H1 (cell line): ENCODE measurements around the gene KCNK4. TPM values are rescaled to one million over a fixed set of nuclear protein-coding genes. Genes with fewer than 3 reads are reported as not detected.

Experiments used
- KDM1A ChIP-seq: fragments of 200-600, 300-600 bp; sonication (generic); IDR thresholded peaks from 2 replicates; pipeline ENCODE4 v1.7.1; 2016; ENCODE audit warnings: mild to moderate bottlenecking, low read length, borderline replicate concordance
- KDM4A ChIP-seq: IDR thresholded peaks from one replicate; pipeline ENCODE4 v1.7.1; 2012; ENCODE audit warnings: low read depth, mild to moderate bottlenecking, moderate library complexity, low read length, inconsistent platforms; ENCODE audit not compliant: severe bottlenecking
- RAD21 ChIP-seq, 2 experiments: IDR thresholded peaks in 1 of 2; conservative IDR thresholded peaks in 1 of 2; 2 replicates each; pipeline ENCODE4 v1.6.1; 2011; ENCODE audit warnings: low read depth in 2 of 2, low read length in 2 of 2, improper control_type of control experiment in 1 of 2, inconsistent platforms in 1 of 2, mild to moderate bottlenecking in 1 of 2, moderate library complexity in 1 of 2
- RXRA ChIP-seq: IDR thresholded peaks from 2 replicates; pipeline ENCODE4 v1.6.1; 2011; ENCODE audit warnings: low read depth, mild to moderate bottlenecking, low read length, moderate library complexity; ENCODE audit not compliant: insufficient read depth
- SIX5 ChIP-seq: IDR thresholded peaks from 2 replicates; pipeline ENCODE4 v1.6.1; 2011; ENCODE audit warnings: mild to moderate bottlenecking, low read depth, low read length
- polyA plus RNA-seq, 7 experiments: library from polyadenylated mRNA; depleted of rRNA in 3 of 7; stranded (reverse) in 5 of 7; unstranded in 2 of 7; fragments of >200 nt in 5 of 7; fragments of 200-250 nt in 2 of 7; gene quantifications; 1 replicate in 5 of 7; 2 replicates in 1 of 7; 4 replicates in 1 of 7; pipeline versions ENCODE4 v1.2.1 to v1.2.3, GENCODE V29; 2011 to 2013; ENCODE audit warnings: missing spikeins in 2 of 7, mixed read lengths in 2 of 7
- total RNA-seq: library from RNA; stranded (reverse); fragmentation: NEBNext Ultra II Directional; extraction: Animal tissue kit (Norgen Biotek cat#: 25700); gene quantifications from 2 replicates; pipeline ENCODE4 v1.2.1, GENCODE V29; 2021
- TF ChIP-seq, protein P1 (sequence below): fragments of 300-600 bp; sonication (generic); IDR thresholded peaks from 2 replicates; pipeline ENCODE4 v1.7.1; 2012; ENCODE audit warnings: low read length, moderate library complexity, mild to moderate bottlenecking, inconsistent platforms; ENCODE audit not compliant: insufficient replicate concordance
- TF ChIP-seq, protein P2 (sequence below): IDR thresholded peaks from 2 replicates; pipeline ENCODE4 v1.6.1; 2012; ENCODE audit warnings: inconsistent platforms

KCNK4 gene
- total and polyA plus RNA-seq, 2 of the 8 experiments (the other 6 are each of a cell fraction or from before 2014, with no cell fraction given), result 0.19 TPM; not detected in 1

DNA sequence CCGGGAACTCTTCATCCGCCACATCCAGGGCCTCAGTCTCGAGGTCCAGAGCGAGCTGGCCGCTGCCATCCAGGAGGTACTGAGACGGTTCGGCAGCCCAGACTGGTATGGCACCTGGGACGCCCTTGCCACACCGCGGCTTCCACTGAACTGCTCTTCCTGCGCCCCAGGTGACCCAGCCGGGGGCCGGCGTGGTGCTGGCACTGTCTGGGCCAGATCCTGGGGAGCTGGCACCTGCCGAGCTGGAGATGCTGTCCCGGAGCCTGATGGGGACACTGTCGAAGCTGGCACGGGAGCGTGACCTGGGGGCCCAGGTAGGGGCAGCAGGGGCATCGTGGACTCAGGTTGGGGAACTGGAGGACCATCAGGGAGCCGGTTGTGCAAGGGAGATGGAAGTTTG, 50.3 kb downstream of the KCNK4 start (continued):
- TF ChIP-seq, protein P1, sequence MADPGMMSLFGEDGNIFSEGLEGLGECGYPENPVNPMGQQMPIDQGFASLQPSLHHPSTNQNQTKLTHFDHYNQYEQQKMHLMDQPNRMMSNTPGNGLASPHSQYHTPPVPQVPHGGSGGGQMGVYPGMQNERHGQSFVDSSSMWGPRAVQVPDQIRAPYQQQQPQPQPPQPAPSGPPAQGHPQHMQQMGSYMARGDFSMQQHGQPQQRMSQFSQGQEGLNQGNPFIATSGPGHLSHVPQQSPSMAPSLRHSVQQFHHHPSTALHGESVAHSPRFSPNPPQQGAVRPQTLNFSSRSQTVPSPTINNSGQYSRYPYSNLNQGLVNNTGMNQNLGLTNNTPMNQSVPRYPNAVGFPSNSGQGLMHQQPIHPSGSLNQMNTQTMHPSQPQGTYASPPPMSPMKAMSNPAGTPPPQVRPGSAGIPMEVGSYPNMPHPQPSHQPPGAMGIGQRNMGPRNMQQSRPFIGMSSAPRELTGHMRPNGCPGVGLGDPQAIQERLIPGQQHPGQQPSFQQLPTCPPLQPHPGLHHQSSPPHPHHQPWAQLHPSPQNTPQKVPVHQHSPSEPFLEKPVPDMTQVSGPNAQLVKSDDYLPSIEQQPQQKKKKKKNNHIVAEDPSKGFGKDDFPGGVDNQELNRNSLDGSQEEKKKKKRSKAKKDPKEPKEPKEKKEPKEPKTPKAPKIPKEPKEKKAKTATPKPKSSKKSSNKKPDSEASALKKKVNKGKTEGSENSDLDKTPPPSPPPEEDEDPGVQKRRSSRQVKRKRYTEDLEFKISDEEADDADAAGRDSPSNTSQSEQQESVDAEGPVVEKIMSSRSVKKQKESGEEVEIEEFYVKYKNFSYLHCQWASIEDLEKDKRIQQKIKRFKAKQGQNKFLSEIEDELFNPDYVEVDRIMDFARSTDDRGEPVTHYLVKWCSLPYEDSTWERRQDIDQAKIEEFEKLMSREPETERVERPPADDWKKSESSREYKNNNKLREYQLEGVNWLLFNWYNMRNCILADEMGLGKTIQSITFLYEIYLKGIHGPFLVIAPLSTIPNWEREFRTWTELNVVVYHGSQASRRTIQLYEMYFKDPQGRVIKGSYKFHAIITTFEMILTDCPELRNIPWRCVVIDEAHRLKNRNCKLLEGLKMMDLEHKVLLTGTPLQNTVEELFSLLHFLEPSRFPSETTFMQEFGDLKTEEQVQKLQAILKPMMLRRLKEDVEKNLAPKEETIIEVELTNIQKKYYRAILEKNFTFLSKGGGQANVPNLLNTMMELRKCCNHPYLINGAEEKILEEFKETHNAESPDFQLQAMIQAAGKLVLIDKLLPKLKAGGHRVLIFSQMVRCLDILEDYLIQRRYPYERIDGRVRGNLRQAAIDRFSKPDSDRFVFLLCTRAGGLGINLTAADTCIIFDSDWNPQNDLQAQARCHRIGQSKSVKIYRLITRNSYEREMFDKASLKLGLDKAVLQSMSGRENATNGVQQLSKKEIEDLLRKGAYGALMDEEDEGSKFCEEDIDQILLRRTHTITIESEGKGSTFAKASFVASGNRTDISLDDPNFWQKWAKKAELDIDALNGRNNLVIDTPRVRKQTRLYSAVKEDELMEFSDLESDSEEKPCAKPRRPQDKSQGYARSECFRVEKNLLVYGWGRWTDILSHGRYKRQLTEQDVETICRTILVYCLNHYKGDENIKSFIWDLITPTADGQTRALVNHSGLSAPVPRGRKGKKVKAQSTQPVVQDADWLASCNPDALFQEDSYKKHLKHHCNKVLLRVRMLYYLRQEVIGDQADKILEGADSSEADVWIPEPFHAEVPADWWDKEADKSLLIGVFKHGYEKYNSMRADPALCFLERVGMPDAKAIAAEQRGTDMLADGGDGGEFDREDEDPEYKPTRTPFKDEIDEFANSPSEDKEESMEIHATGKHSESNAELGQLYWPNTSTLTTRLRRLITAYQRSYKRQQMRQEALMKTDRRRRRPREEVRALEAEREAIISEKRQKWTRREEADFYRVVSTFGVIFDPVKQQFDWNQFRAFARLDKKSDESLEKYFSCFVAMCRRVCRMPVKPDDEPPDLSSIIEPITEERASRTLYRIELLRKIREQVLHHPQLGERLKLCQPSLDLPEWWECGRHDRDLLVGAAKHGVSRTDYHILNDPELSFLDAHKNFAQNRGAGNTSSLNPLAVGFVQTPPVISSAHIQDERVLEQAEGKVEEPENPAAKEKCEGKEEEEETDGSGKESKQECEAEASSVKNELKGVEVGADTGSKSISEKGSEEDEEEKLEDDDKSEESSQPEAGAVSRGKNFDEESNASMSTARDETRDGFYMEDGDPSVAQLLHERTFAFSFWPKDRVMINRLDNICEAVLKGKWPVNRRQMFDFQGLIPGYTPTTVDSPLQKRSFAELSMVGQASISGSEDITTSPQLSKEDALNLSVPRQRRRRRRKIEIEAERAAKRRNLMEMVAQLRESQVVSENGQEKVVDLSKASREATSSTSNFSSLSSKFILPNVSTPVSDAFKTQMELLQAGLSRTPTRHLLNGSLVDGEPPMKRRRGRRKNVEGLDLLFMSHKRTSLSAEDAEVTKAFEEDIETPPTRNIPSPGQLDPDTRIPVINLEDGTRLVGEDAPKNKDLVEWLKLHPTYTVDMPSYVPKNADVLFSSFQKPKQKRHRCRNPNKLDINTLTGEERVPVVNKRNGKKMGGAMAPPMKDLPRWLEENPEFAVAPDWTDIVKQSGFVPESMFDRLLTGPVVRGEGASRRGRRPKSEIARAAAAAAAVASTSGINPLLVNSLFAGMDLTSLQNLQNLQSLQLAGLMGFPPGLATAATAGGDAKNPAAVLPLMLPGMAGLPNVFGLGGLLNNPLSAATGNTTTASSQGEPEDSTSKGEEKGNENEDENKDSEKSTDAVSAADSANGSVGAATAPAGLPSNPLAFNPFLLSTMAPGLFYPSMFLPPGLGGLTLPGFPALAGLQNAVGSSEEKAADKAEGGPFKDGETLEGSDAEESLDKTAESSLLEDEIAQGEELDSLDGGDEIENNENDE, result no peak
- TF ChIP-seq, protein P2, sequence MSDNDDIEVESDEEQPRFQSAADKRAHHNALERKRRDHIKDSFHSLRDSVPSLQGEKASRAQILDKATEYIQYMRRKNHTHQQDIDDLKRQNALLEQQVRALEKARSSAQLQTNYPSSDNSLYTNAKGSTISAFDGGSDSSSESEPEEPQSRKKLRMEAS, result no peak
- TF ChIP-seq RAD21 (IDR thresholded peaks at IDR 0.05 in 1 of 2, conservative IDR thresholded peaks at IDR 0.05 in 1 of 2; ENCODE audit: low read depth in 2 of 2, low read length in 2 of 2), result no peak
- no peak for TF ChIP-seq SIX5
- no peak for TF ChIP-seq RXRA
- no peak for TF ChIP-seq KDM1A
- TF ChIP-seq KDM4A, result no peak
